Endothelial cell of umbilical vein (primary cell): ENCODE results near the gene GPR137. TPM values are rescaled to one million over a fixed set of nuclear protein-coding genes. Genes with fewer than 3 reads are reported as not detected.

Experiments
- BruUV-seq: library from RNA; stranded (reverse); fragments of 400-500 nt; replicated peaks from 2 replicates; lab custom pipeline; 2021; lab: Mats Ljungman, UMichigan
- CTCF ChIA-PET: fragments of 300-600, 350-600 bp; sonication (Branson Sonifier 250); formaldehyde crosslinking; loops from one replicate; lab custom pipeline; 2021; ENCODE audit warnings: antibody characterized with exemption, inconsistent platforms; lab: Charles Lee
- POLR2A ChIA-PET: fragments of 300-600, 350-600 bp; sonication (Branson Sonifier 250); formaldehyde crosslinking; loops from one replicate; lab custom pipeline; 2021; ENCODE audit warnings: antibody characterized with exemption, inconsistent platforms; lab: Charles Lee
- DNase-seq: peaks from one replicate; pipeline ENCODE4 v3.0.0-alpha.2; 2011; ENCODE audit warnings: low read depth, low spot score
- FAIRE-seq: peaks from 2 replicates; lab custom pipeline; 2011; peaks lifted over from hg19 to GRCh38; lab: Jason Lieb, UNC
- H2AFZ ChIP-seq: 2 replicates; pipeline ENCODE4 v1.6.0; 2012; ENCODE audit warnings: low read depth, low read length, control low read depth, inconsistent platforms
- H3K27ac ChIP-seq: 2 replicates; pipeline ENCODE4 v1.5.1; 2011; ENCODE audit warnings: low read depth, mild to moderate bottlenecking, control low read depth, low read length, moderate library complexity; ENCODE audit not compliant: insufficient read depth
- H3K27me3 ChIP-seq, 2 experiments: 2 replicates each; pipeline versions ENCODE4 v1.6.0 to v1.6.1; 2011; ENCODE audit warnings: low read length in 2 of 2, mixed read lengths in 1 of 2; ENCODE audit not compliant: control insufficient read depth in 2 of 2, insufficient read depth in 2 of 2
- H3K36me3 ChIP-seq, 2 experiments: 2 replicates in 1 of 2; 3 replicates in 1 of 2; pipeline ENCODE4 v1.5.1; 2011; ENCODE audit warnings: low read length in 2 of 2, mild to moderate bottlenecking in 1 of 2, moderate library complexity in 1 of 2; ENCODE audit not compliant: control insufficient read depth in 2 of 2, insufficient read depth in 2 of 2; ENCODE audit errors: extremely low read depth in 1 of 2
- H3K4me1 ChIP-seq: 3 replicates; pipeline ENCODE4 v1.5.1; 2011; ENCODE audit warnings: mild to moderate bottlenecking, low read length; ENCODE audit not compliant: control insufficient read depth, insufficient read depth; ENCODE audit errors: extremely low read depth
- H3K4me2 ChIP-seq: 2 replicates; pipeline ENCODE4 v1.6.1; 2011; ENCODE audit warnings: low read length, control low read depth, mixed read lengths; ENCODE audit not compliant: insufficient read depth
- H3K4me3 ChIP-seq, 3 experiments: fragments of 200-600 bp in 1 of 3; sonication (generic), shearing (Covaris generic) in 1 of 3; replicated peaks in 1 of 3; 2 replicates each; pipeline ENCODE4 v1.5.1; 2011 to 2016; ENCODE audit warnings: control low read depth in 3 of 3, low read length in 3 of 3, mild to moderate bottlenecking in 2 of 3, inconsistent platforms in 1 of 3, low read depth in 1 of 3, moderate library complexity in 1 of 3; ENCODE audit not compliant: insufficient read depth in 1 of 3
- H3K79me2 ChIP-seq: 2 replicates; pipeline ENCODE4 v1.6.0; 2012; ENCODE audit warnings: low read length, inconsistent platforms; ENCODE audit not compliant: control insufficient read depth, insufficient read depth
- H3K9ac ChIP-seq: replicated peaks from 2 replicates; pipeline ENCODE3; 2011; ENCODE audit warnings: low read length, control low read depth; ENCODE audit not compliant: insufficient read depth; ENCODE audit errors: extremely low read depth
- H3K9me1 ChIP-seq: replicated peaks from 3 replicates; pipeline ENCODE4 v1.6.0; 2011; ENCODE audit warnings: mild to moderate bottlenecking, low read length; ENCODE audit not compliant: control insufficient read depth, insufficient read depth; ENCODE audit errors: extremely low read depth
- H3K9me3 ChIP-seq: replicated peaks from 2 replicates; pipeline ENCODE4 v1.5.1; 2012; ENCODE audit warnings: low read length, inconsistent platforms; ENCODE audit not compliant: control insufficient read depth, insufficient read depth
- H4K20me1 ChIP-seq: replicated peaks from 2 replicates; pipeline ENCODE3; 2011; ENCODE audit warnings: mild to moderate bottlenecking, low read length; ENCODE audit not compliant: control insufficient read depth, insufficient read depth; ENCODE audit errors: extremely low read depth
- EZH2 ChIP-seq: IDR thresholded peaks from 2 replicates; pipeline ENCODE4 v1.6.1; 2012; ENCODE audit warnings: borderline replicate concordance, low read depth, mild to moderate bottlenecking, moderate library complexity, low read length, inconsistent platforms; ENCODE audit not compliant: severe bottlenecking
- FOS ChIP-seq: IDR thresholded peaks from 2 replicates; pipeline ENCODE4 v1.6.1; 2011; ENCODE audit warnings: mild to moderate bottlenecking, low read length, moderate library complexity, borderline replicate concordance; ENCODE audit not compliant: insufficient read depth
- GATA2 ChIP-seq: IDR thresholded peaks from 2 replicates; pipeline ENCODE4 v1.7.0; 2011; ENCODE audit warnings: low read depth, mild to moderate bottlenecking, moderate library complexity, mixed read lengths, low read length; ENCODE audit not compliant: insufficient read length, insufficient read depth
- JUN ChIP-seq: IDR thresholded peaks from 2 replicates; pipeline ENCODE4 v1.6.1; 2011; ENCODE audit warnings: borderline replicate concordance, low read depth; ENCODE audit not compliant: insufficient read length, insufficient read depth
- MYC ChIP-seq: IDR thresholded peaks from one replicate; pipeline ENCODE4 v1.6.1; 2011; ENCODE audit warnings: mild to moderate bottlenecking, low read depth, low read length
- POLR2A ChIP-seq: IDR thresholded peaks from 2 replicates; pipeline ENCODE4 v1.6.1; 2012; ENCODE audit warnings: low read depth, mild to moderate bottlenecking, control low read depth, low read length
- POLR2AphosphoS5 ChIP-seq: IDR thresholded peaks from 2 replicates; pipeline ENCODE4 v1.6.1; 2012; ENCODE audit warnings: low read depth, mild to moderate bottlenecking, control low read depth, low read length, moderate library complexity; ENCODE audit not compliant: insufficient read depth
- dilution Hi-C: fragments of 300-500 bp; cut with MboI; formaldehyde crosslinking; loops from one replicate; pipeline ENCODE4 v1.15.0; 2019; ENCODE audit warnings: low sequenced_read_pairs; ENCODE audit not compliant: extremely low pct_ligation_motif_present
- intact Hi-C: fragments of 100-400 bp; cut with micrococcal nuclease; formaldehyde crosslinking; loops from one replicate; pipeline ENCODE4 v1.10.0; 2022
- polyA plus RNA-seq, 4 experiments: library from polyadenylated mRNA; depleted of rRNA in 3 of 4; stranded (reverse) in 3 of 4; unstranded in 1 of 4; fragments of >200 nt; gene quantifications; 2 replicates each; pipeline versions ENCODE4 v1.2.1 to v1.2.3, GENCODE V29; 2011 to 2012; ENCODE audit warnings: missing spikeins in 1 of 4
- total RNA-seq: library from RNA; stranded (reverse); gene quantifications from 2 replicates; pipeline ENCODE4 v1.2.3, GENCODE V29; 2021
- TF ChIP-seq, protein P1 (sequence below): IDR thresholded peaks from 2 replicates; pipeline ENCODE4 v1.6.1; 2011; ENCODE audit not compliant: insufficient read depth, insufficient read length
- TF ChIP-seq, protein P2 (sequence below), 2 donors: IDR thresholded peaks; 1 replicate in 1 of 2; 2 replicates in 1 of 2; pipeline ENCODE4 v1.5.1; 2011; ENCODE audit warnings: low read length in 2 of 2, mild to moderate bottlenecking in 2 of 2, moderate library complexity in 2 of 2, control low read depth in 1 of 2, inconsistent platforms in 1 of 2, low read depth in 1 of 2; ENCODE audit not compliant: insufficient read depth in 1 of 2; ENCODE audit errors: extremely low read depth in 1 of 2

The GPR137 gene
- total and polyA plus RNA-seq, 2 donors (not counting 3 experiments of a cell fraction or from before 2014, with no cell fraction given) = 40.9 to 42.5 TPM

DNA sequence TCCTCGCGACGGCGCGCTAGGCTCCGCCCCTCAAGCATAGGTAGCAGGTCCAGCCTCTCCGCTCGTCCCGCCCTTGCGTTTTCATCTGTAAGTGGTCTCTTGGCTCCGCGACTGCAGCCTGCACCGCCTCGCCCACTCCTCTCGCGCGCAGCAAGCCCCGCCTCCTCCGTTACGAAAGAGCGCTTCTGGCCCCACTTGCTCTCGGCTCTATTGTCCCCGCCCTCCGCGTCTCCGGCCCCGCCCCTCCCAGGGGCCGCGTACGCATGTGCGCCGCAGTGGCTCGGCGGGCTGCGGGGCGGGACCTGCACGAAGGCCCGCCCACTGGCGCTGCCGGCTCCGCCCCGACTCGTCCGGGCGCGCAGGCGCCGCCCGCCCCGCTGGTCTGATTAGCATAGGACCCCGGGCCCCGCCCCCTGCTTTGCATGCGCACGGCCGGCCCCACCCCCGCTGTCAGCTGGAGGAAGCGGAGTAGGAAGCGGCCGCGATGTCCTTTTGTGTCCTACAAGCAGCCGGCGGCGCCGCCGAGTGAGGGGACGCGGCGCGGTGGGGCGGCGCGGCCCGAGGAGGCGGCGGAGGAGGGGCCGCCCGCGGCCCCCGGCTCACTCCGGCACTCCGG, 19.5 kb downstream of the GPR137 start, which contains the start of gene ESRRA:
Gene ESRRA (plus strand): TSS at position 450 of the 616 bp plus-strand sequence. CDS start 1,656 bp downstream, outside the sequence.
- CTCF ChIA-PET = interaction anchor here (0.7 to 6.7 kb wide), 23 partner anchors 10 to 304 kb away, joined by 3 to 413 read pairs (median 8); partner anchors contain the start of genes BAD, FERMT3, KCNK4 and NUDT22

More for the DNA sequence above, 19.5 kb downstream of the GPR137 start, which contains the start of gene ESRRA:
- DNase-seq (peak; percentile 99), FAIRE-seq (peak; percentile 97)
- dilution Hi-C loops = no loop called here
- intact Hi-C loops = loop anchor here (1.0 to 2.0 kb wide), 6 partner anchors 12 to 120 kb away; partner anchors contain the start of genes BAD, FKBP2, GPR137 and TRMT112
- peaks cover 10% of the 10 kb centered on the region for H3K79me2 ChIP-seq
- H3K27ac ChIP-seq = peak within 1 kb of the TSS; percentile 49
- H3K9ac ChIP-seq = peak within 1 kb of the TSS; percentile 55
- no peaks in the 10 kb centered on the region for H3K9me3 ChIP-seq
- peaks cover 14% of the 10 kb centered on the region for H3K4me1 ChIP-seq
- peak within 1 kb of the TSS; percentile 59 to 68 (median 66) for H3K4me3 ChIP-seq
- no peaks in the 10 kb centered on the region for H3K36me3 ChIP-seq
- H2AFZ ChIP-seq = peak within 1 kb of the TSS; percentile 57
- BruUV-seq = no TSS peak
- H3K9me1 ChIP-seq = no peaks in the 10 kb centered on the region
- TF ChIP-seq JUN (no peak), EZH2 (no peak), POLR2A (no peak), GATA2 (no peak), MYC (peak; percentile 38), POLR2AphosphoS5 (peak; percentile 10), FOS (no peak)
- TF ChIP-seq, protein P1, sequence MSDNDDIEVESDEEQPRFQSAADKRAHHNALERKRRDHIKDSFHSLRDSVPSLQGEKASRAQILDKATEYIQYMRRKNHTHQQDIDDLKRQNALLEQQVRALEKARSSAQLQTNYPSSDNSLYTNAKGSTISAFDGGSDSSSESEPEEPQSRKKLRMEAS = no peak
- TF ChIP-seq, protein P2, sequence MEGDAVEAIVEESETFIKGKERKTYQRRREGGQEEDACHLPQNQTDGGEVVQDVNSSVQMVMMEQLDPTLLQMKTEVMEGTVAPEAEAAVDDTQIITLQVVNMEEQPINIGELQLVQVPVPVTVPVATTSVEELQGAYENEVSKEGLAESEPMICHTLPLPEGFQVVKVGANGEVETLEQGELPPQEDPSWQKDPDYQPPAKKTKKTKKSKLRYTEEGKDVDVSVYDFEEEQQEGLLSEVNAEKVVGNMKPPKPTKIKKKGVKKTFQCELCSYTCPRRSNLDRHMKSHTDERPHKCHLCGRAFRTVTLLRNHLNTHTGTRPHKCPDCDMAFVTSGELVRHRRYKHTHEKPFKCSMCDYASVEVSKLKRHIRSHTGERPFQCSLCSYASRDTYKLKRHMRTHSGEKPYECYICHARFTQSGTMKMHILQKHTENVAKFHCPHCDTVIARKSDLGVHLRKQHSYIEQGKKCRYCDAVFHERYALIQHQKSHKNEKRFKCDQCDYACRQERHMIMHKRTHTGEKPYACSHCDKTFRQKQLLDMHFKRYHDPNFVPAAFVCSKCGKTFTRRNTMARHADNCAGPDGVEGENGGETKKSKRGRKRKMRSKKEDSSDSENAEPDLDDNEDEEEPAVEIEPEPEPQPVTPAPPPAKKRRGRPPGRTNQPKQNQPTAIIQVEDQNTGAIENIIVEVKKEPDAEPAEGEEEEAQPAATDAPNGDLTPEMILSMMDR (IDR thresholded peaks at IDR 0.05; ENCODE audit: extremely low read depth in 1 of 2, insufficient read depth in 1 of 2, low read depth in 1 of 2, low read length in 2 of 2) = no peak
- no peaks in the 10 kb centered on the region for H4K20me1 ChIP-seq
- POLR2A ChIA-PET = interaction anchor here (1.0 to 1.1 kb wide), 2 partner anchors 13 to 79 kb away, joined by 4 to 5 read pairs; partner anchors contain the start of genes NUDT22, PRDX5, TRMT112 and TRPT1
- H3K27me3 ChIP-seq = peaks cover 0 to 4% of the 10 kb centered on the region in 2 experiments
- peak within 1 kb of the TSS; percentile 60 for H3K4me2 ChIP-seq
